Breast epithelium (tissue), 3 donors: ENCODE measurements around the gene ABCB8.

ENCODE experiments used
- POLR2A ChIP-seq: fragments of 450-650 bp; IDR thresholded peaks from one replicate; pipeline ENCODE4 v1.6.1; 2016; ENCODE audit warnings: antibody characterized with exemption, mild to moderate bottlenecking, moderate library complexity
- POLR2AphosphoS5 ChIP-seq, 3 donors: sonication (generic); formaldehyde crosslinking; IDR thresholded peaks; one replicate each; pipeline ENCODE4 v1.6.1; 2017; ENCODE audit warnings: antibody characterized with exemption in 3 of 3
- TF ChIP-seq, protein P1 (sequence below), 3 donors: fragments of 450-650 bp; IDR thresholded peaks; one replicate each; pipeline ENCODE4 v1.5.1; 2016 to 2017; ENCODE audit warnings: antibody characterized with exemption in 3 of 3, mild to moderate bottlenecking in 3 of 3, moderate library complexity in 3 of 3

GRCh38 chr7:150988230-150989226 is 39.7 kb upstream of the ABCB8 start:
- TF ChIP-seq, protein P1, sequence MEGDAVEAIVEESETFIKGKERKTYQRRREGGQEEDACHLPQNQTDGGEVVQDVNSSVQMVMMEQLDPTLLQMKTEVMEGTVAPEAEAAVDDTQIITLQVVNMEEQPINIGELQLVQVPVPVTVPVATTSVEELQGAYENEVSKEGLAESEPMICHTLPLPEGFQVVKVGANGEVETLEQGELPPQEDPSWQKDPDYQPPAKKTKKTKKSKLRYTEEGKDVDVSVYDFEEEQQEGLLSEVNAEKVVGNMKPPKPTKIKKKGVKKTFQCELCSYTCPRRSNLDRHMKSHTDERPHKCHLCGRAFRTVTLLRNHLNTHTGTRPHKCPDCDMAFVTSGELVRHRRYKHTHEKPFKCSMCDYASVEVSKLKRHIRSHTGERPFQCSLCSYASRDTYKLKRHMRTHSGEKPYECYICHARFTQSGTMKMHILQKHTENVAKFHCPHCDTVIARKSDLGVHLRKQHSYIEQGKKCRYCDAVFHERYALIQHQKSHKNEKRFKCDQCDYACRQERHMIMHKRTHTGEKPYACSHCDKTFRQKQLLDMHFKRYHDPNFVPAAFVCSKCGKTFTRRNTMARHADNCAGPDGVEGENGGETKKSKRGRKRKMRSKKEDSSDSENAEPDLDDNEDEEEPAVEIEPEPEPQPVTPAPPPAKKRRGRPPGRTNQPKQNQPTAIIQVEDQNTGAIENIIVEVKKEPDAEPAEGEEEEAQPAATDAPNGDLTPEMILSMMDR (IDR thresholded peaks at IDR 0.05) = peak in 2 of 3 donors; percentile 48 to 68
- TF ChIP-seq POLR2AphosphoS5 (IDR thresholded peaks at IDR 0.05) (peak in 1 of 3 donors; percentile 49), POLR2A (no peak)
